DMS114 treated with DMSO at 0.1 percent for 48 hours (cell line): Measurements from ENCODE around the gene GABRR3.

Source experiments
- DNase-seq: peaks from one replicate; lab custom pipeline; 2025; ENCODE audit not compliant: unreplicated experiment; lab: John Stamatoyannopoulos, UW

Gene GABRR3

DNA sequence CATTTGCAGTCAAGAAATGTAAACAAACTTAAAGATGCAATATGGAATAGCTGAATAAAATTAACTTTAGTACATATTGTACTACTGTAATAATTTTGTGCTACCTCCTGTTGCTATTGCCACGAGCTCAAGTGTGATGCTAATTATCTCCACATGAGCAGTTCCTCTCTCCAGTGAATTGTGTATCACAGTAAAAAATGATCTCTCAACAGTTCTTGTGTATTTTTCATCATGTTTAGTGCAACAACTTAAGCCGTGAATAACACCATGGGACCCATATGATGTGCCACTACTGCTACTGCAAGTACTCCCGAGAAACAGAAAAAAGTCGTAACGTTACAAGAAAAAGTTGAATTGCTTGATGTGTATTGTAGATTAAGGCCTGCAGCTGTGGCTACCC lies 75.2 kb downstream of the GABRR3 start:
- no peak for DNase-seq

DNA sequence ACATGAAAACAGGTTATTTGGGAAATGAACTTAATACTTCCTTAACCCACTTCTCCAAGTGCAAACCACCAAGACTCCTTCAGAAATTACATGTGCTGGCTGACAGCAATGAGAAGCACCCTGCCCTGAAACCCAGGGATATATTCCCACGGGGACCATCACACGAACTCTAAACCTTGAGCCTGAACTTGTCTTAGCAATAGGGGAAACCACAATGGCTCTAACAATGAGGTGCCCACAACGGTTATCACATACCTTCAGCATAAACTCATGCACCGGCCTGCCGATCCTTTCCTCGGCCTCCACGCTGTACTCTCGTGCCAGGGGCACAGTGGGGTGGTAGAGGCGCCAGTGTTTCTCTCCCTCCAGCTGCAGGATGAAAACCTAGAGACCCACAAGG lies 76.3 kb downstream of the GABRR3 start:
- no peak for DNase-seq

DNA sequence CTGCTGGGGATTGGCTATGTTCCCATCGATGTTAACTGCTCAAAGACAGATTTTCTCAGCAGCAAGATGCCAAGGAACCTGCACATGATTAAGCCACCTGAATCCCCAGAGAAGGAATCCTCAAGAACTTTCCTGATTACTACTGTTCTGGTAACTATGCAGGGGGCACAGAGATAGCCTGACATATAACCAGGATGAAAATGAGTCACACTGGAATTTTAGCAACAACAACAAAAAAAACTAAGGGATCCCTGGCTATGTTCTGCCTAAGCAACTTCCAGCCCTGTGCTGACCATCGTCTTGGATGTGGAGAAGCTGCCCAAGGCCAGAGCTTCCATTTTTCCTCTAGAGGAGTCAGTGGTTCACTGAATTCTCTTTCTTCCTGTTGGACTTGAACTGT lies 76.7 kb downstream of the GABRR3 start:
- no peak for DNase-seq

DNA sequence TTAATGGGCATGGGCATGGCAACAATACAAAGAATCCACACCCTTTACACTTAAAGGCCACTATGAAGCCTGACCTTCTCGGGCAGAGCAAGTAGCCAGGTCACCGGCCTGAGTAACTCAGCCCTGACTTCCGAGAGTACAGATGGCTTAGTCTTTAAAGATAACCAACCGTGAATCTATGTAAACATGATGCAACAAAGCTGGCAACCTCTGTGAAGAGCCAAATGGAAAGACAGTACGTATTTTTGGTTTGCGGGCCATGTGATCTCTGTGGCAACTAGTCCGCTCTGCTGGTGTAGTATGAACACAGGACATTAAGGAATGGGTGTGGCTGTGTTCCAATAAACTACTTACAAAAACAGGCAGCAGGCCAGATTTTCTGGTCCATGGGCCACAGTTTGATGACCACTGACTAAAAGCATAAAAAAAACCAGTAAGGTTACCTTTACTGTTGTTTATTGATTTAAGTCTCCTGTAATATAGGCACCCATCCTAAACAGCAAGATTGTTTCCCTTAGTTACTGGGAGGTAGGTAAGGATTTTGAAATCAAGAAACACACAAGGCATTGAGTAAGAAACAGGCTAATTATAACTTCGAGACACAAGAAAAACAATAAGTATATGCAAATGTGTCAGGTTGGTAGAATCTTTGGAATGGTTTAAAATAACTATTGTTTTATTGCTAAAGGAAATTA lies 77.4 kb downstream of the GABRR3 start:
- no peak for DNase-seq

DNA sequence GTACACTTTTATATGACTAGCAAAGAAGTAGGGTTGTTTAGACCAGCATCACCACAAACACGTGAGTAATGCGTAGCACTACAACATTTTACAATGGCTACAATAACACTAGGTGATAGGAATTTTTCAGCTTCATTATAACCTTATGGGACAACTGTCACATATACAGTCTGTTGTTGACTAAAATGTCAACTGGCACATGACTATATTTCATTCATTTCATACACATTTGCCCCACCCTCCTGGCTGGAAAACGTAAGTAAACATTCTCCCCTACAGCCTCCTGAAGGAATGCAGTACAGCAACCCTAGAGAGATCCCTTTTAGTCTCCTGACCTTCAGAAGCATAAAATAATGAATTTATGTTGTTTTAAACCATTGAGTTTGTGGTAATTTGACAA lies 79.1 kb downstream of the GABRR3 start:
- DNase-seq: no peak

DNA sequence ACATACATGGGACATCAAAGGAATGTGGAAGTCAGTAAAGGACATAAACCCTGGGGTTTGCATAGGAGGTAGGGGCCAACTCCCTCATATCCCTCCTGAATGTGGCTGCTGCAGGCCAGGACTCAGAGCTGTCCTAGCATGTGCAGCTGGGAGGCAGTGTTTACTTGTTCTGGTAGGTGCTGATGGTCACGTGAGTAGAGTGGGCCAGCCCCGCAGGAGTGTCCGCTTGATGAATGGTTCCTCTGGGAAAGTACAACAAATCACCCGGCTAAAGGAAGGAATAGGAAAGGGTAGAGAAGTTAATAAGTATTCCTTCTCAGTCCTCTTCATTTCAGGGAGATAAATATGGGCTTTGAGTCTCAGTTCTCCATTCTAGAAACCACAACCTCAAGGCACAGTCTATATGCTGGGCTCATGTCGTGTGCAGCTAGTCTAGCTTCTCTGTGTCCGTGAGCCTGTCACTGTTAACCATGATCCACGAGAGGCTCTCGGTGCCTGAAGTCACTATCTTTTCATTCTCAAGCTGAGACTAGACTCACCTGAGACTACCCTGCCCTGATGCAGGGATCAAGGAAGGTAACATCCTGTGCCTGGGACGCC lies 80.8 kb downstream of the GABRR3 start:
- no peak for DNase-seq

DNA sequence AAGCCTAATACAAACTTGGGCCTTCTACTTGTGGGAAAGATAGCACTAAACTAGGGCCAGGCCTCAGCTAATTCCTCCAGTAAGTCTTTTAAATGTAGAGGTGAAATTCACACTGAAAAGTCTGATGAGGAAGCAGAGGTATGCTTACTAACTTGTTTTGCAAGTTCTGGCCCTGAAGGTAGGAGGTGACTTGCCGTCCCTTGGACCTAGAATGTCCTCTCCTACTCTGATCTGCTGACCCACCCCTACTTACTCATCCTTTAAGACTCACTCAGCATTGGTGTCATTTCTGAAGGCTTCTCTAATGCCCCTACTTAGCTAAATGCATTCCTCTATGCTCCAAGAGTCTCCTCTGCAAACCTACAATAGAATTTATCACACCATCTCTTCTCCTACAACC lies 82.2 kb downstream of the GABRR3 start:
- no peak for DNase-seq

DNA sequence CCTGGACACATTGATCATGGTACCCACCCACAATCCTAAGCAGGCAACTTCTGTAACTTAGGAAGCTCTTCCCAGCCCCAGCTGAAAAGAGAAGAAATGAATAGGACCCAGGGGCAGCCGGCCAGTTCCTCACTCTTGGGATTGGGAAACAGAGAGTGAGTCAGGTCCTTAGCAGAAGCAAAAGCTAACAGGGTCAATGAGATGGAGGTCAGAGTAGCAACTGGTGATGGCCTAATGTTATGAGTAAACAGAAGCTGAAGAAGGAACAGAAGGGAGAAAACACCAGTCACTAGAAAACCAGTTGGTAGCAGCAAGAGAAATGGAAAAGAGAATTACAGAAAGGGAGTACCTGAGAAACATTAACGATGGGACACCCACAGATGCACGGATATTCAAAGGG lies 82.8 kb downstream of the GABRR3 start:
- DNase-seq: no peak

DNA sequence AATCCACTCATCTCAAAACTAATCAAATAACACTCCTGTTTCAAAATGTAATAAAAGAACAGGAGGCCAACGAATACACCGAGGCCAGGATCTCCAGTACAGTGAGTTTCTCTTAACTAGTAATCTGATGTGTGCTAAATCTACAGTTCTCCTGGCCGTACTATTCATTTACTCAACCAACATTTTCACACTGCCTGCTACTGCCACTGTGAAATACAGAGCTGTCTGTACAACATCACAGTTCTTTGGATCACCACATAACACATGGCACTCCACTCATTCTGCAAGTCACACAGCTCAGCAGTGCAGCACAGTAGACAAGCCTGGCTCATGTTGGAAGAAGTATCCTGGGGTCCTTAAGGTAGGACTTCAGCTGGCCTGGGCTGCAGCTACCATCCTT lies 84.8 kb downstream of the GABRR3 start:
- no peak for DNase-seq

DNA sequence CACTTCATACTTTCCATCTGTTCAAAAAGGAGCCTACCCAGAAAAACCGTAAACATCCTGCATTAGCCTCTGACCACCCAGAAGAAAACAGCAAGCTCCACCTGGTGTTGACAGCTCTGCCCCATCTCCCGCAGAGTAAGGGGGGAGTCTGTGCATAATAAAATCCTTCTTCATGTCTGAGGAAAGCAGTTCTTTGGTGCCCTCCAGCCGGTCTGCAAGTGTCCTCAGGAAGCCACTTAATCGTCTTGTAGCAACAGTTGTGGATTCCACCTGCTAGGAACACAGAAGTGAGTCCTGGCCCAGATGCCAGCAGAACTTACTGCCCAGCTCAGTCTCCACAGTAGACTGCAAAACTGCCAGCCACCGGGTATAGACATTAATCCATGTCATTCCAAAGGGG lies 85.4 kb downstream of the GABRR3 start:
- DNase-seq: no peak

DNA sequence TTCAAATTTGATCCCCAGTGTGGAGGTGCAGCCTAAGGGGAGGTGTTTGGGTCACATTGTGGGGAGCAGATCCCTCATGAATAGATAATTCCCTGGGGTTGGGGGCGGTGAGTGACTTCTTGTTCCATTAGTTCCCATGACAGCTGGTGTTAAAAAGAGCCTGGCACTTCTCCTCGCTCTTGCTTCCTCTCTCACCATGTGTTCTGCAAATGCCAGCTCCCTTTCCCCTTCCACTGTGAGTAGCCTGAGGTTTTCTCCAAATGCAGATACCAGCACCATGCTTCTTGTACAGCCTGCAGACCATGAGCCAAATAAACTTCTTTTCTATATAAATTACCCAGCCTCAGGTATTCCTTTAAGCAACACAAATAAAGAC lies 86.0 kb downstream of the GABRR3 start:
- DNase-seq: no peak

DNA sequence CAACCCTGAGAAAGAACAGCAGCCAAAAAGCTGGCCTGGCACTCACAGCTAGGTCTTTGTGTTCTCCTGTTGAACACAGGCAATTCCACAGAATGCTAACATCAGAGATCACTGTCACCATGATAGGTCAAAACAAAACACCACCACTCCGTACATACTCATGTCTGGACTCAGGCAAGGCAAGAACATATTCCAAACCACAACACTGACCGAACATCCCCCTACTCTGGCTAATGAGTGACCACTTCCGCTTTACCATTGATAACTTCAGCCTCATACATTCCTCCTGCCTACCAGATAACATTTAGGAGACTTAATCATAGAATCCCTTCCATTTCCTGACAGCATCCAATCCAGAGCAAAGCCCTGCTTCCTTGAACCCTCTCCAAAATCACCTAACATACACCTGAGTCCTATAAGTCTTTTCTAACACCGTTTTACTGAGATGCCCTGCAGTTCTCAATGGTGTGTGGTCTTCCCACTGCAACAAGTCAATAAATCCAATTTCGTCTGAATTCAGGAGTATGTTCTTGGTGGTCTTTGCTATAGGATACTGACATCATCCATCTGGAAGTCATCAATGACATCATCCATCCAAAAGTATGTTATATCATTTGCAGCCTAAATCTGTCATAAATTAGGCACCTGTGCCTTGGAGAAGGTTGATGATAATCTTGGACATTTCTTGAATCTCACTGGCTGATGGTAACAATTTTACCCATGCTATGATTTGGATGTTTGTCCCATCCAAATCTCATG lies 86.6 kb downstream of the GABRR3 start:
- DNase-seq: no peak

DNA sequence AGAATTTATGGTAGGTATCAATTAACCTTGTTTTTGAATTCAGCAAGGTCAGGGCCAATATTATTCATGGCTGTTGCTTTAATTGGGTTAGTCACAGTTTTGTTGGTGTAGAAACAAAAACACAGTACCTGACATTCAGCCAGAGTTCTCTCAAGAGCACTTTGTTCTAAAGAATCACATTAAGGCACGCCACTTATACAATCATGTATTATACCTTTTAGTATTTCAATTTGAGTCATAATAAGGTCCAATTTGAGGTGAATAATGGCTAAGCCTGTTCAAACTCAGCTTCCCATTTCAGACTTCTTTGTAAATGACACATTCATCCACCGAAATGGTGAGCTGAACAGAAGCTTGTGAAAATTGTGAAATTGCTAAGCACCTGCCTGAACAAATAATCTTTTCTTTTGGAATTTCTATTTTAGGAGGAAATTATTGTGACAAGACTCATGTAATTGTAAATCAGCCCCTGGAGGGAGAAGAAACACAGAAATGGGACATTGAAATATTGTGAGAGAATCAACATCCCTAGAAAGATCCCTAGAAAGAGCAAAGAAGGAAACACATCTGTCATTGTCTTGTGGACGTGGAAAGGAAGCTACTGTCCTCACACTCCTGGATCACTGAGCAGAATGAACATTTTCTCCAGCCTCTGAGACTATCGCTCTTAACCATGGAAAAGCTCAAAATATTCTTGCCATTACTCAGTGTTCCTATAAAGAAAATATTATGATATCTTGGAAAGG lies 92.1 kb downstream of the GABRR3 start:
- no peak for DNase-seq

DNA sequence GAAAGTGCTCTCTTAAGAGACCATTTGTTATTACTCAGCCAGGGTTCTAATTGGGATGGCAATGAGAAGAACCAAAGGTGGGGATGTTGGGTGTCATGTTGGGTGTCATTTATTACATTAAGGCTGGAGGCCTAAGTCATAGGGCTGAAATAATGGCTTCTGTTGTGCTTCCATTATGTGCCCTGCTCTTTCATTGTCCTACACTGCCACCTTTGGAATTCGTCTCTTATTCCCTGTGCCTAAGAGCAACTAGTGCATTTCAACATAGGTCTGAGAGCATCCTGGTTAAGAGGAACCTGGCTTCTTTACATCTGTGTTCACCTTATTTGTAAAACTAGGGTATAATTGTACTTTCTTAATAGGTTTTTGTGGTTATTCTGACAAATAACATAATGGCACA lies 95.1 kb downstream of the GABRR3 start:
- no peak for DNase-seq

DNA sequence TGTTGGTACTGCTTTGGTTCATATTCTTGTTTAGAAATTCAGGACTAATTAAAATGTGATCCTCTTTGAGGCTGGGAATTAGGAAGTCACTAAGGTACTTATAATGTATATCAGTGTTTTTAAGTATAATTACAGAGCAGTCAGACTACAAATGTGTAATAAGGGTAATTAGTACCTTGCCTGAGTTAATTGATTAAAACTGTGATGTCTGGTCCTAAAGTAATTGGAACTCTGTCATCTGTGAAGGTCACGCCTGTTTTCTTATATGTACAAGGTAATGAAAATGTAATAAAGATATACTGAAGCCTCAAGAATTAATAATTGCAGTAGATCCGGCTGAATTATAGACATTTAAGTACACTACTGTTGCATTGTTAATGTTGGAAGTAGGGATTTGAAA lies 95.7 kb downstream of the GABRR3 start:
- DNase-seq: no peak

DNA sequence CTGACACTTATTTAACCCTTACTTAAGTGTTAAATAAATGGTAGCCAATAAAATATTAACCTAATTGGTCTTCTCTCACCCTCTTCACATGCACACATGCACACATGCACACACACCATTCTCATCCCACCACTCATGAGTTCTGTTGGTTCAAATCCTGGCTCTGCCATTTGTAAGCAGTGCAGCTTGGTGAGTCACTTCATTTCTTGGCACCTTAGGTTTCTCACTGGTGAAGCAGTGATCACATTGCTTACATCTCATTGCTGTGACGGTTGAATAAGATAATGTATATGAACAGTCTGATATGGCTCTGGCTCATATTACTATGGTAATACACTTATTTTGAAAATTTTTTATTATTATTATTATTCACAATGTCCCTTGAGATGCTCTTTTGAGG lies 96.7 kb downstream of the GABRR3 start:
- DNase-seq: no peak

DNA sequence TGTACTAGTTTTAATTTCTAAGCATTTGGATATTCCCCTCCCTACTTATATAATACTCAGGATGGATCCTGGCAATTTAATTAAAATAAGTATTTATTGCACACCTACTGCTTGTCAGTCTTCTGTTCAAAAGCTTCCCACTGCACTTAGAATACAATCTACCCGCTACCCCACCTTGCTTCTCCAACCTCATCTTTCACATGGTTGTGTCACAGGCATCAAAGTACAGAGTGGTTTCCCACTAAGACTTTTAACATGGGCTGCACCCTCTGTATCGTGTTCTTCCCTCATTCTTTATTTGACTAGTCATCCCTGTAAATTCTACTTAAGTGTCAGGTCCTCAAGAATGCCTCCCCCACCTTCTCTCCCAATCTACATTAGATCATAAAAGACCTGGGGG lies 97.9 kb downstream of the GABRR3 start:
- DNase-seq: no peak

DNA sequence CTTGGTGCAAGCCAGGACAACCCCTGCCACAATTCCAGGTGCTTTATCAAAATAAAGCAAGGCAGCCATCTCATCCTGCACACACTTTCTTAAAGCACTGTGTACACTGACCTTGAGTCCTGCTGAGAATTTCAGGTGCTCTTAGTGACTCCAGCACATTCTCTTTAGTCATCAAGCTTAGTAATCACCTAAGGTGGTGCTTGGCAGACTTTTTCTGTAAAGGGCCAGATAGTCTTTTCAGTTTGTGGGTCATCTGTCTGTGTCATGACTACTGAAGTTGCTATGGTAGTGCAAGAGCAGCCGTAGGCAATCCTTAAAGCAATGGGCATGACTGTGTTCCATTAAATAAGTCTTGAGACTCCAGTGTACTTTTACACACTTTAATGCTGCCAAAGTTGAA lies 99.3 kb downstream of the GABRR3 start:
- no peak for DNase-seq
